H1 (cell line): ENCODE data around the gene TLR10. TPM values are rescaled to one million over a fixed set of nuclear protein-coding genes. Genes with fewer than 3 reads are reported as not detected.

Experiments used
- CTCF ChIA-PET: fragments of 300-600 bp; sonication (Branson Sonifier 250); formaldehyde crosslinking; loops from one replicate; lab custom pipeline; 2021; ENCODE audit not compliant: partially characterized antibody; lab: Charles Lee
- POLR2A ChIA-PET: fragments of 300-600 bp; sonication (Branson Sonifier 250); formaldehyde crosslinking; loops from one replicate; lab custom pipeline; 2021; ENCODE audit warnings: inconsistent platforms; ENCODE audit not compliant: partially characterized antibody; lab: Charles Lee
- DNase-seq, 2 experiments: peaks; one replicate each; pipeline versions ENCODE4 v3.0.0 to v3.0.0-alpha.2; 2010 to 2022; ENCODE audit warnings: low spot score in 2 of 2, low read depth in 1 of 2, mixed read lengths in 1 of 2
- FAIRE-seq: peaks from 2 replicates; lab custom pipeline; 2011; peaks lifted over from hg19 to GRCh38; lab: Jason Lieb, UNC
- H2AFZ ChIP-seq: 2 replicates; pipeline ENCODE4 v1.8.1; 2012; ENCODE audit warnings: low read length, inconsistent platforms
- H2AK5ac ChIP-seq: 2 replicates; pipeline ENCODE4 v1.6.1; 2013; ENCODE audit warnings: low read depth, low read length
- H2BK120ac ChIP-seq: replicated peaks from 2 replicates; pipeline ENCODE3; 2013; ENCODE audit warnings: low read depth, low read length, inconsistent platforms
- H2BK12ac ChIP-seq: 2 replicates; pipeline ENCODE4 v1.6.1; 2013; ENCODE audit warnings: low read depth, low read length
- H2BK15ac ChIP-seq: 2 replicates; pipeline ENCODE4 v1.6.1; 2013; ENCODE audit warnings: low read length
- H2BK20ac ChIP-seq: 2 replicates; pipeline ENCODE4 v1.6.1; 2013; ENCODE audit warnings: low read length
- H2BK5ac ChIP-seq: 2 replicates; pipeline ENCODE4 v1.6.1; 2013; ENCODE audit warnings: low read depth, low read length
- H3K14ac ChIP-seq: 2 replicates; pipeline ENCODE4 v1.6.1; 2013; ENCODE audit warnings: inconsistent platforms; ENCODE audit not compliant: insufficient read length
- H3K18ac ChIP-seq: 2 replicates; pipeline ENCODE4 v1.6.1; 2013; ENCODE audit warnings: low read length; ENCODE audit errors: extremely low read depth
- H3K23ac ChIP-seq: 2 replicates; pipeline ENCODE4 v1.6.1; 2013; ENCODE audit warnings: inconsistent platforms; ENCODE audit not compliant: insufficient read length
- H3K23me2 ChIP-seq: 2 replicates; pipeline ENCODE4 v1.6.1; 2013; ENCODE audit warnings: low read depth, low read length
- H3K27ac ChIP-seq: 2 replicates; pipeline ENCODE4 v1.6.1; 2011; ENCODE audit warnings: low read depth, low read length, inconsistent platforms
- H3K27me3 ChIP-seq, 4 experiments: replicated peaks in 1 of 4; 1 replicate in 1 of 4; 2 replicates in 3 of 4; pipeline versions ENCODE4 v1.6.1 to v1.8.1; 2011 to 2013; ENCODE audit warnings: low read length in 3 of 4, mild to moderate bottlenecking in 3 of 4, inconsistent platforms in 2 of 4, mixed read lengths in 2 of 4, moderate library complexity in 1 of 4; ENCODE audit not compliant: control insufficient read depth in 3 of 4, insufficient read depth in 3 of 4; ENCODE audit errors: extremely low read depth in 1 of 4
- H3K36me3 ChIP-seq, 4 experiments: 2 replicates each; pipeline versions ENCODE4 v1.6.1 to v1.8.1; 2011 to 2013; ENCODE audit warnings: mild to moderate bottlenecking in 4 of 4, low read length in 3 of 4, moderate library complexity in 2 of 4, control low read depth in 1 of 4, inconsistent platforms in 1 of 4; ENCODE audit not compliant: insufficient read depth in 4 of 4, control insufficient read depth in 2 of 4
- H3K4ac ChIP-seq: replicated peaks from 2 replicates; pipeline ENCODE3; 2013; ENCODE audit warnings: low read length, low read depth, mixed read lengths, inconsistent platforms; ENCODE audit not compliant: insufficient read length
- H3K4me1 ChIP-seq, 4 experiments: replicated peaks in 1 of 4; 1 replicate in 1 of 4; 2 replicates in 3 of 4; pipeline versions ENCODE4 v1.6.1 to v1.8.1; 2011 to 2013; ENCODE audit warnings: low read length in 3 of 4, inconsistent platforms in 2 of 4, mixed read lengths in 1 of 4; ENCODE audit not compliant: insufficient read depth in 4 of 4, control insufficient read depth in 3 of 4
- H3K4me2 ChIP-seq, 2 experiments: 2 replicates each; pipeline versions ENCODE4 v1.6.1 to v1.8.1; 2011 to 2013; ENCODE audit warnings: low read depth in 2 of 2, low read length in 2 of 2, control low read depth in 1 of 2, inconsistent platforms in 1 of 2, mild to moderate bottlenecking in 1 of 2; ENCODE audit not compliant: insufficient read depth in 1 of 2
- H3K4me3 ChIP-seq, 4 experiments: fragments of 200-600, 300-600 bp in 1 of 4; sonication (generic), shearing (Covaris generic), sonication (Bioruptor Twin) in 1 of 4; 2 replicates each; pipeline versions ENCODE4 v1.5.1 to v1.8.1; 2011 to 2016; ENCODE audit warnings: low read length in 4 of 4, low read depth in 3 of 4, control low read depth in 2 of 4, inconsistent platforms in 2 of 4, mild to moderate bottlenecking in 2 of 4, mixed read lengths in 1 of 4, moderate library complexity in 1 of 4; ENCODE audit not compliant: insufficient read depth in 2 of 4; ENCODE audit errors: extremely low read depth in 1 of 4
- H3K56ac ChIP-seq: replicated peaks from 2 replicates; pipeline ENCODE3; 2013; ENCODE audit warnings: low read depth, mild to moderate bottlenecking, mixed read lengths, low read length, inconsistent platforms; ENCODE audit not compliant: insufficient read length
- H3K79me1 ChIP-seq: 2 replicates; pipeline ENCODE4 v1.6.1; 2013; ENCODE audit warnings: low read depth, low read length, control low read depth
- H3K79me2 ChIP-seq, 2 experiments: 2 replicates each; pipeline versions ENCODE4 v1.6.1 to v1.8.1; 2012 to 2013; ENCODE audit warnings: low read length in 2 of 2, mild to moderate bottlenecking in 2 of 2, inconsistent platforms in 1 of 2; ENCODE audit not compliant: insufficient read depth in 2 of 2, control insufficient read depth in 1 of 2
- H3K9ac ChIP-seq, 4 experiments: replicated peaks in 1 of 4; 1 replicate in 1 of 4; 2 replicates in 3 of 4; pipeline versions ENCODE4 v1.6.1 to v1.8.1; 2011 to 2013; ENCODE audit warnings: low read depth in 3 of 4, low read length in 3 of 4, control low read depth in 2 of 4, mild to moderate bottlenecking in 2 of 4, moderate library complexity in 2 of 4, inconsistent platforms in 1 of 4; ENCODE audit errors: extremely low read depth in 1 of 4
- H3K9me3 ChIP-seq, 2 experiments: 2 replicates each; pipeline versions ENCODE4 v1.6.1 to v1.8.1; 2012 to 2013; ENCODE audit warnings: mild to moderate bottlenecking in 2 of 2, moderate library complexity in 2 of 2, control low read depth in 1 of 2, inconsistent platforms in 1 of 2, low read depth in 1 of 2, low read length in 1 of 2, mixed read lengths in 1 of 2; ENCODE audit not compliant: insufficient read depth in 2 of 2
- H4K20me1 ChIP-seq, 2 experiments: replicated peaks in 1 of 2; 2 replicates each; pipeline versions ENCODE3 to v1.8.1; 2011 to 2013; ENCODE audit warnings: inconsistent platforms in 2 of 2, low read length in 2 of 2, mild to moderate bottlenecking in 1 of 2; ENCODE audit not compliant: insufficient read depth in 2 of 2, control insufficient read depth in 1 of 2
- H4K5ac ChIP-seq: 2 replicates; pipeline ENCODE4 v1.6.1; 2013; ENCODE audit warnings: low read length, low read depth, mixed read lengths, inconsistent platforms; ENCODE audit not compliant: insufficient read length
- H4K8ac ChIP-seq: 2 replicates; pipeline ENCODE4 v1.8.0; 2013; ENCODE audit warnings: mild to moderate bottlenecking, moderate library complexity, low read length, inconsistent platforms; ENCODE audit not compliant: insufficient read depth; ENCODE audit errors: extremely low read depth
- H4K91ac ChIP-seq: replicated peaks from 2 replicates; pipeline ENCODE3; 2013; ENCODE audit warnings: low read length, mixed read lengths, inconsistent platforms; ENCODE audit not compliant: insufficient read length
- EGR1 ChIP-seq: IDR thresholded peaks from 2 replicates; pipeline ENCODE4 v1.6.1; 2011; ENCODE audit warnings: low read depth, low read length, borderline replicate concordance
- EZH2 ChIP-seq: fragments of 200-600 bp; sonication (generic); IDR thresholded peaks from 2 replicates; pipeline ENCODE4 v1.7.1; 2012; ENCODE audit warnings: low read depth, mild to moderate bottlenecking, moderate library complexity, low read length, inconsistent platforms; ENCODE audit not compliant: severe bottlenecking
- JUN ChIP-seq: IDR thresholded peaks from 2 replicates; pipeline ENCODE4 v1.6.1; 2011; ENCODE audit warnings: low read depth, mild to moderate bottlenecking, improper control_type of control experiment, low read length
- KDM1A ChIP-seq: fragments of 200-600, 300-600 bp; sonication (generic); IDR thresholded peaks from 2 replicates; pipeline ENCODE4 v1.7.1; 2016; ENCODE audit warnings: mild to moderate bottlenecking, low read length, borderline replicate concordance
- PHF8 ChIP-seq: fragments of 200-600 bp; sonication (generic); conservative IDR thresholded peaks from 2 replicates; pipeline ENCODE4 v1.7.1; 2012; ENCODE audit warnings: low read depth, mild to moderate bottlenecking, inconsistent platforms, low read length, moderate library complexity
- POU5F1 ChIP-seq: IDR thresholded peaks from 2 replicates; pipeline ENCODE4 v1.6.1; 2011; ENCODE audit warnings: low read depth, mild to moderate bottlenecking, low read length, moderate library complexity
- SAP30 ChIP-seq: fragments of 300-600 bp; sonication (generic); IDR thresholded peaks from 2 replicates; pipeline ENCODE4 v1.7.1; 2012; ENCODE audit warnings: low read length, moderate library complexity, mild to moderate bottlenecking, inconsistent platforms; ENCODE audit not compliant: insufficient read depth, insufficient replicate concordance
- SP2 ChIP-seq: IDR thresholded peaks from 2 replicates; pipeline ENCODE4 v1.6.1; 2012; ENCODE audit warnings: mild to moderate bottlenecking, low read length, inconsistent platforms
- WGBS, 2 experiments: shearing (Covaris generic) in 1 of 2; methylation state at CpG; one replicate each; pipeline versions ENCODE4 v1.1.6 to v1.1.7; 2013 to 2015; ENCODE audit warnings: low lambda C conversion rate in 2 of 2, mixed read lengths in 2 of 2, inconsistent platforms in 1 of 2, low coverage in 1 of 2, missing lambda C conversion rate in 1 of 2; ENCODE audit not compliant: insufficient replicate concordance in 2 of 2, insufficient coverage in 1 of 2, insufficient read length in 1 of 2; ENCODE audit errors: extremely low coverage in 1 of 2, missing lambda C conversion rate in 1 of 2; 5-methylcytosine and 5-hydroxymethylcytosine counted together
- polyA plus RNA-seq, 7 experiments: library from polyadenylated mRNA; depleted of rRNA in 3 of 7; stranded (reverse) in 5 of 7; unstranded in 2 of 7; fragments of >200 nt in 5 of 7; fragments of 200-250 nt in 2 of 7; gene quantifications; 1 replicate in 5 of 7; 2 replicates in 1 of 7; 4 replicates in 1 of 7; pipeline versions ENCODE4 v1.2.1 to v1.2.3, GENCODE V29; 2011 to 2013; ENCODE audit warnings: missing spikeins in 2 of 7, mixed read lengths in 2 of 7
- total RNA-seq: library from RNA; stranded (reverse); fragmentation: NEBNext Ultra II Directional; extraction: Animal tissue kit (Norgen Biotek cat#: 25700); gene quantifications from 2 replicates; pipeline ENCODE4 v1.2.1, GENCODE V29; 2021

The TLR10 gene
- total and polyA plus RNA-seq, 2 of the 8 experiments (the other 6 are each of a cell fraction or from before 2014, with no cell fraction given), result not detected

DNA sequence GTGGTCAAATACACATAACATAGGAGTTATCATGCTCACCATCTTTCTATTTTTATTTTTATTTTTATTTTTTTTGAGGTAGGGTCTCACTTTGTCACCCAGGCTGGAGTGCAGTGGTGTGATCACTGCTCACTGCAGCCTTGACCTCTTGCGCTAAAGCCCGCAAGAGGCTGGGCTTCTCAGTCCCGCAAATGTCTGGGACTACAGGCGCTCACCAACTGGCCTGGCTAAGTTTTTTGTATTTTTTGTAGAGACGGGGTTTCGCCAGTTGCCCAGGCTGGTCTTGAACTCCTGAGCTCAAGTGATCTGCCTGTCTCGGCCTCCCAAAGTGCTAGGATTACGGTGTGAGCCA lies 295 bp upstream of the TLR10 start:
- TF ChIP-seq SAP30, result no peak
- TF ChIP-seq EZH2, result no peak
- no peak for TF ChIP-seq SP2
- no peak for TF ChIP-seq EGR1
- no peak for TF ChIP-seq PHF8
- TF ChIP-seq KDM1A, result no peak
- TF ChIP-seq POU5F1, result no peak
- TF ChIP-seq JUN, result no peak
- TF ChIP-seq, all 59 proteins: peak for 0
- H3K9ac ChIP-seq, result no peak overlapping the region
- peaks cover 0 to 2% of the 10 kb centered on the region in 2 experiments for H4K20me1 ChIP-seq
- H2AK5ac ChIP-seq, result no peak overlapping the region
- POLR2A ChIA-PET, result no interaction called here
- no peak overlapping the region for H4K91ac ChIP-seq
- DNase-seq (no peak), FAIRE-seq (no peak)
- H2AFZ ChIP-seq, result no peak overlapping the region
- no peaks in the 10 kb centered on the region for H3K27me3 ChIP-seq
- CTCF ChIA-PET, result interaction anchor here (0.6 to 8.5 kb wide), 32 partner anchors 9 to 714 kb away, joined by 3 to 136 read pairs (median 4); partner anchors contain the start of gene TLR1
- no peak overlapping the region for H4K8ac ChIP-seq
- no peaks in the 10 kb centered on the region for H3K79me1 ChIP-seq
- 91% methylated on average over 7 of the region's 8 CpGs; no CpG with 5 or more reads in 1 of the 2 experiments for WGBS, 2 experiments
- H2BK120ac ChIP-seq, result no peak overlapping the region
- H3K4me2 ChIP-seq, result no peak overlapping the region
- H3K79me2 ChIP-seq, result no peaks in the 10 kb centered on the region
- no peak overlapping the region for H3K27ac ChIP-seq
- H2BK20ac ChIP-seq, result no peak overlapping the region
- H3K4me3 ChIP-seq, result no peak overlapping the region
- H3K9me3 ChIP-seq, result no peaks in the 10 kb centered on the region
- H3K23me2 ChIP-seq, result peaks cover under 1% of the 10 kb centered on the region; the same call in 1 of the 2 replicates
- no peak overlapping the region for H3K56ac ChIP-seq
- no peak overlapping the region for H2BK15ac ChIP-seq
- no peak overlapping the region for H4K5ac ChIP-seq
- H3K36me3 ChIP-seq, result no peaks in the 10 kb centered on the region
- no peak overlapping the region for H2BK5ac ChIP-seq
- no peak overlapping the region for H3K4ac ChIP-seq
- no peaks in the 10 kb centered on the region for H3K4me1 ChIP-seq
- H3K14ac ChIP-seq, result no peak overlapping the region
- no peak overlapping the region for H3K18ac ChIP-seq
- no peak overlapping the region for H3K23ac ChIP-seq
- H2BK12ac ChIP-seq, result no peak overlapping the region
